Measurements from ENCODE around the gene TRIO. TPM values are rescaled to one million over a fixed set of nuclear protein-coding genes. Genes with fewer than 3 reads are reported as not detected.

TRIO gene
- total RNA-seq, 1 experiment from 2014 or later: 99.8 TPM

GRCh38 chr5:14268738-14269137, 125.6 kb downstream of the TRIO start:
- no peak for TF ChIP-seq EZH2 (IDR thresholded peaks at IDR 0.05; ENCODE audit: borderline replicate concordance, low read depth, low read length, poor library complexity, severe bottlenecking)
- TF ChIP-seq CTCF (conservative IDR thresholded peaks at IDR 0.05; ENCODE audit: low read depth, low read length): no peak
- H3K9me3 ChIP-seq (ENCODE audit: low read depth, low read length, poor library complexity, severe bottlenecking): no peaks in the 10 kb centered on the region
- ChIA-PET CTCF (no interaction called here), POLR2A (ENCODE audit: low non-redundant PET) (no interaction called here)
- intact Hi-C loops (cut with micrococcal nuclease; ENCODE audit: unreplicated experiment): loop anchor here (5.0 kb wide), 2 partner anchors 111 to 126 kb away; partner anchors contain the start of gene TRIO
- H3K36me3 ChIP-seq (ENCODE audit: insufficient read depth, low read length, poor library complexity, severe bottlenecking): no peaks in the 10 kb centered on the region
- no peak for DNase-seq (ENCODE audit: low spot score)
- H3K4me1 ChIP-seq (ENCODE audit: insufficient read depth, low read length, poor library complexity, severe bottlenecking): peaks cover 82% of the 10 kb centered on the region
- no TSS peak for BruUV-seq (replicated peaks)
- no peak overlapping the region for H3K27ac ChIP-seq (ENCODE audit: low read depth, low read length, poor library complexity, severe bottlenecking)
- H3K27me3 ChIP-seq (replicated peaks; ENCODE audit: insufficient read depth, low read depth, low read length, poor library complexity): no peaks in the 10 kb centered on the region
- no peak overlapping the region for H3K4me3 ChIP-seq (ENCODE audit: low read depth, low read length, poor library complexity, severe bottlenecking)

- Histone ChIP-seq H3K27ac (ENCODE audit: low read depth, low read length, poor library complexity, severe bottlenecking) (no peak overlapping the region), H3K27me3 (replicated peaks; ENCODE audit: insufficient read depth, low read depth, low read length, poor library complexity) (no peaks in the 10 kb centered on the region), H3K36me3 (ENCODE audit: insufficient read depth, low read length, poor library complexity, severe bottlenecking) (no peaks in the 10 kb centered on the region), H3K4me3 (ENCODE audit: low read depth, low read length, poor library complexity, severe bottlenecking) (no peak overlapping the region), H3K4me1 (ENCODE audit: insufficient read depth, low read length, poor library complexity, severe bottlenecking) (peaks cover 79% of the 10 kb centered on the region), H3K9me3 (ENCODE audit: low read depth, low read length, poor library complexity, severe bottlenecking) (no peaks in the 10 kb centered on the region)
- DNase-seq (ENCODE audit: low spot score): no peak
- TF ChIP-seq CTCF (conservative IDR thresholded peaks at IDR 0.05; ENCODE audit: low read depth, low read length): no peak
- no peak for TF ChIP-seq EZH2 (IDR thresholded peaks at IDR 0.05; ENCODE audit: borderline replicate concordance, low read depth, low read length, poor library complexity, severe bottlenecking)
- POLR2A ChIA-PET (ENCODE audit: low non-redundant PET): no interaction called here
- intact Hi-C loops (cut with micrococcal nuclease; ENCODE audit: unreplicated experiment): loop anchor here (5.0 kb wide), 2 partner anchors 112 to 127 kb away; partner anchors contain the start of gene TRIO
- CTCF ChIA-PET: no interaction called here
- BruUV-seq (replicated peaks): no TSS peak
Measured at GRCh38 chr5:14269395-14269794, 126.3 kb downstream of the TRIO start.

GRCh38 chr5:14270209-14270702, 127.1 kb downstream of the TRIO start:
- peaks cover 74% of the 10 kb centered on the region for H3K4me1 ChIP-seq (ENCODE audit: insufficient read depth, low read length, poor library complexity, severe bottlenecking)
- POLR2A ChIA-PET (ENCODE audit: low non-redundant PET): no interaction called here

More at GRCh38 chr5:14270209-14270702, 127.1 kb downstream of the TRIO start:
- intact Hi-C loops (cut with micrococcal nuclease; ENCODE audit: unreplicated experiment): loop anchor here (1.0 to 10.0 kb wide), 3 partner anchors 162 to 375 kb away; no protein-coding TSS in a partner anchor
- peak; percentile 82 for DNase-seq (ENCODE audit: low spot score)
- H3K27me3 ChIP-seq (replicated peaks; ENCODE audit: insufficient read depth, low read depth, low read length, poor library complexity): no peaks in the 10 kb centered on the region
- H3K27ac ChIP-seq (ENCODE audit: low read depth, low read length, poor library complexity, severe bottlenecking): no peak overlapping the region
- CTCF ChIA-PET: interaction anchor here (0.6 to 1.1 kb wide), 5 partner anchors 113 to 277 kb away, joined by 3 to 5 read pairs (median 3); no protein-coding TSS in a partner anchor
- H3K36me3 ChIP-seq (ENCODE audit: insufficient read depth, low read length, poor library complexity, severe bottlenecking): no peaks in the 10 kb centered on the region
- H3K9me3 ChIP-seq (ENCODE audit: low read depth, low read length, poor library complexity, severe bottlenecking): no peaks in the 10 kb centered on the region
- BruUV-seq (replicated peaks): no TSS peak
- no peak overlapping the region for H3K4me3 ChIP-seq (ENCODE audit: low read depth, low read length, poor library complexity, severe bottlenecking)
- TF ChIP-seq CTCF (conservative IDR thresholded peaks at IDR 0.05; ENCODE audit: low read depth, low read length) (peak; percentile 86), EZH2 (IDR thresholded peaks at IDR 0.05; ENCODE audit: borderline replicate concordance, low read depth, low read length, poor library complexity, severe bottlenecking) (no peak)

Data from A673 (cell line).